Testis (tissue), 2 donors: Measurements from ENCODE around the gene GPS1.

Experiments used
- POLR2A ChIP-seq: fragments of 450-650 bp; IDR thresholded peaks from one replicate; pipeline ENCODE4 v1.6.1; 2017; ENCODE audit warnings: antibody characterized with exemption, mild to moderate bottlenecking, moderate library complexity
- TF ChIP-seq, protein P1 (sequence below), 3 experiments: fragments of 450-650 bp in 2 of 3; fragments of 200-600 bp in 1 of 3; sonication (generic) in 1 of 3; IDR thresholded peaks; one replicate each; pipeline ENCODE4 v1.5.1; 2016 to 2019; ENCODE audit warnings: antibody characterized with exemption in 3 of 3, mild to moderate bottlenecking in 2 of 3, moderate library complexity in 1 of 3

- TF ChIP-seq POLR2A: no peak
- TF ChIP-seq, protein P1, sequence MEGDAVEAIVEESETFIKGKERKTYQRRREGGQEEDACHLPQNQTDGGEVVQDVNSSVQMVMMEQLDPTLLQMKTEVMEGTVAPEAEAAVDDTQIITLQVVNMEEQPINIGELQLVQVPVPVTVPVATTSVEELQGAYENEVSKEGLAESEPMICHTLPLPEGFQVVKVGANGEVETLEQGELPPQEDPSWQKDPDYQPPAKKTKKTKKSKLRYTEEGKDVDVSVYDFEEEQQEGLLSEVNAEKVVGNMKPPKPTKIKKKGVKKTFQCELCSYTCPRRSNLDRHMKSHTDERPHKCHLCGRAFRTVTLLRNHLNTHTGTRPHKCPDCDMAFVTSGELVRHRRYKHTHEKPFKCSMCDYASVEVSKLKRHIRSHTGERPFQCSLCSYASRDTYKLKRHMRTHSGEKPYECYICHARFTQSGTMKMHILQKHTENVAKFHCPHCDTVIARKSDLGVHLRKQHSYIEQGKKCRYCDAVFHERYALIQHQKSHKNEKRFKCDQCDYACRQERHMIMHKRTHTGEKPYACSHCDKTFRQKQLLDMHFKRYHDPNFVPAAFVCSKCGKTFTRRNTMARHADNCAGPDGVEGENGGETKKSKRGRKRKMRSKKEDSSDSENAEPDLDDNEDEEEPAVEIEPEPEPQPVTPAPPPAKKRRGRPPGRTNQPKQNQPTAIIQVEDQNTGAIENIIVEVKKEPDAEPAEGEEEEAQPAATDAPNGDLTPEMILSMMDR (IDR thresholded peaks at IDR 0.05): no peak
Measured at GRCh38 chr17:82035488-82035887, 16.2 kb upstream of the GPS1 start.
